HCT116 (cell line): ENCODE results near the gene SEMA5A. TPM values are rescaled to one million over a fixed set of nuclear protein-coding genes. Genes with fewer than 3 reads are reported as not detected.

Experiments used
- ATAC-seq: fragments of 200-7000 bp; cut with Tn5 transposase; 2 replicates; pipeline ENCODE4 v1.9.1; 2020; ENCODE audit warnings: mild to moderate bottlenecking, moderate library complexity
- BruUV-seq: library from RNA; stranded (reverse); fragments of 400-500 nt; replicated peaks from 2 replicates; lab custom pipeline; 2021; lab: Mats Ljungman, UMichigan
- CTCF ChIA-PET: fragments of 300-600 bp; sonication (Branson Sonifier 250); formaldehyde crosslinking; loops from one replicate; lab custom pipeline; 2021; ENCODE audit warnings: antibody characterized with exemption; lab: Charles Lee
- POLR2A ChIA-PET: fragments of 300-600, 350-600 bp; sonication (Branson Sonifier 250); formaldehyde crosslinking; loops from one replicate; lab custom pipeline; 2021; ENCODE audit warnings: antibody characterized with exemption; lab: Charles Lee
- RAD21 ChIA-PET, 2 experiments: fragments of 300-600 bp; sonication (Branson Sonifier 250); formaldehyde crosslinking; loops; one replicate each; lab custom pipeline; 2023; ENCODE audit warnings: low total read pairs in 2 of 2; ENCODE audit not compliant: uncharacterized antibody in 2 of 2, unreplicated experiment in 2 of 2, low non-redundant PET in 1 of 2; lab: Charles Lee
- DNase-seq: peaks from one replicate; pipeline ENCODE4 v3.0.0-alpha.2; 2010; ENCODE audit warnings: low read depth, low spot score
- H2AFZ ChIP-seq: fragments of 200-600 bp; shearing (Covaris generic), sonication (generic); 2 replicates; pipeline ENCODE4 v1.6.1; 2017; ENCODE audit warnings: low read depth, mixed run types, mixed read lengths, antibody characterized with exemption, low read length; ENCODE audit not compliant: poor library complexity, severe bottlenecking
- H3K27ac ChIP-seq: 2 replicates; pipeline ENCODE4 v1.5.1; 2012; ENCODE audit warnings: low read depth, low read length
- H3K27me3 ChIP-seq: fragments of 200-600 bp; sonication (generic); 2 replicates; pipeline ENCODE4 v1.6.1; 2016; ENCODE audit warnings: mixed run types, low read length, mixed read lengths; ENCODE audit not compliant: insufficient read depth
- H3K36me3 ChIP-seq, 2 experiments: fragments of 200-500 bp in 1 of 2; fragments of 200-600 bp in 1 of 2; sonication (Bioruptor generic) in 1 of 2; sonication (generic) in 1 of 2; 2 replicates each; pipeline versions ENCODE4 v1.5.1 to v1.6.1; 2014 to 2016; ENCODE audit warnings: low read length in 2 of 2, inconsistent platforms in 1 of 2, mixed read lengths in 1 of 2, mixed run types in 1 of 2; ENCODE audit not compliant: insufficient read depth in 2 of 2, control insufficient read depth in 1 of 2
- H3K4me1 ChIP-seq, 2 experiments: fragments of 200-600 bp in 1 of 2; sonication (generic) in 1 of 2; 2 replicates each; pipeline versions ENCODE4 v1.5.1 to v1.6.1; 2012 to 2017; ENCODE audit warnings: low read length in 2 of 2, inconsistent platforms in 1 of 2, mild to moderate bottlenecking in 1 of 2, mixed read lengths in 1 of 2, mixed run types in 1 of 2, moderate library complexity in 1 of 2; ENCODE audit not compliant: insufficient read depth in 2 of 2, control insufficient read depth in 1 of 2
- H3K4me2 ChIP-seq: fragments of 200-600 bp; sonication (generic); 2 replicates; pipeline ENCODE4 v1.6.1; 2017; ENCODE audit warnings: mixed run types, low read length, mixed read lengths
- H3K4me3 ChIP-seq, 2 experiments: fragments of 200-600 bp in 1 of 2; sonication (generic) in 1 of 2; replicated peaks in 1 of 2; 2 replicates each; pipeline ENCODE4 v1.5.1; 2011 to 2016; ENCODE audit warnings: low read length in 2 of 2, control low read depth in 1 of 2, low read depth in 1 of 2, mild to moderate bottlenecking in 1 of 2, mixed read lengths in 1 of 2, mixed run types in 1 of 2
- H3K79me2 ChIP-seq: fragments of 200-600 bp; sonication (generic); 2 replicates; pipeline ENCODE4 v1.6.1; 2017; ENCODE audit warnings: mild to moderate bottlenecking, mixed run types, low read length, moderate library complexity, mixed read lengths; ENCODE audit not compliant: insufficient read depth
- H3K9ac ChIP-seq: fragments of 200-600 bp; sonication (generic); 2 replicates; pipeline ENCODE4 v1.6.1; 2016; ENCODE audit warnings: low read length, mixed read lengths
- H3K9me2 ChIP-seq: fragments of 200-600 bp; sonication (generic), shearing (Covaris generic); 2 replicates; pipeline ENCODE4 v1.6.1; 2017; ENCODE audit warnings: mixed run types, mild to moderate bottlenecking, moderate library complexity; ENCODE audit not compliant: insufficient read depth
- H3K9me3 ChIP-seq, 2 experiments: fragments of 200-500 bp in 1 of 2; fragments of 200-600 bp in 1 of 2; sonication (Bioruptor generic) in 1 of 2; sonication (generic) in 1 of 2; 2 replicates each; pipeline ENCODE4 v1.6.1; 2014 to 2017; ENCODE audit warnings: low read length in 2 of 2, mixed read lengths in 2 of 2, inconsistent platforms in 1 of 2, low read depth in 1 of 2, mild to moderate bottlenecking in 1 of 2, mixed run types in 1 of 2, moderate library complexity in 1 of 2; ENCODE audit not compliant: control insufficient read depth in 1 of 2, insufficient read depth in 1 of 2
- H4K20me1 ChIP-seq: fragments of 200-600 bp; sonication (generic), shearing (Covaris generic); 2 replicates; pipeline ENCODE4 v1.6.1; 2017; ENCODE audit warnings: mixed run types, mild to moderate bottlenecking, moderate library complexity; ENCODE audit not compliant: insufficient read depth
- CBX3 ChIP-seq: IDR thresholded peaks from 2 replicates; pipeline ENCODE4 v1.6.1; 2012; ENCODE audit warnings: low read depth
- EGR1 ChIP-seq: IDR thresholded peaks from 2 replicates; pipeline ENCODE4 v1.6.1; 2012; ENCODE audit warnings: low read depth
- EZH2 ChIP-seq: fragments of 200-600 bp; sonication (generic); IDR thresholded peaks from 2 replicates; pipeline ENCODE4 v1.6.1; 2017; ENCODE audit warnings: antibody characterized with exemption, mixed run types
- POLR2A ChIP-seq: IDR thresholded peaks from 2 replicates; pipeline ENCODE4 v1.7.0; 2011; ENCODE audit warnings: borderline replicate concordance; ENCODE audit not compliant: insufficient read depth, insufficient read length; ENCODE audit errors: extremely low read depth
- SIN3A ChIP-seq: IDR thresholded peaks from 2 replicates; pipeline ENCODE4 v1.6.1; 2012; ENCODE audit warnings: low read depth
- YY1 ChIP-seq: IDR thresholded peaks from 2 replicates; pipeline ENCODE4 v1.6.1; 2011; ENCODE audit warnings: low read length, low read depth, moderate library complexity, mild to moderate bottlenecking; ENCODE audit not compliant: insufficient replicate concordance; ENCODE audit errors: extremely low read depth
- intact Hi-C: fragments of 100-400 bp; cut with micrococcal nuclease; formaldehyde crosslinking; loops from 2 replicates; pipeline ENCODE4 v1.10.0; 2022
- total RNA-seq: library from RNA; stranded (reverse); gene quantifications from one replicate; pipeline ENCODE4 v1.2.1, GENCODE V29; 2021; ENCODE audit not compliant: unreplicated experiment

SEMA5A gene
- total RNA-seq, 1 experiment from 2014 or later: 0.02 TPM

GRCh38 chr5:9386945-9387344 is 158.9 kb downstream of the SEMA5A start:
- no peak overlapping the region for H3K9ac ChIP-seq
- no peaks in the 10 kb centered on the region for H3K4me1 ChIP-seq
- TF ChIP-seq SIN3A (no peak), EZH2 (no peak), EGR1 (no peak), POLR2A (no peak)
- no peak for ATAC-seq
- CTCF ChIA-PET: no interaction called here
- H2AFZ ChIP-seq: no peak overlapping the region
- intact Hi-C loops: no loop called here
- no peak overlapping the region for H3K27ac ChIP-seq
- no peaks in the 10 kb centered on the region for H3K27me3 ChIP-seq
- no peaks in the 10 kb centered on the region for H3K9me2 ChIP-seq
- H3K4me3 ChIP-seq: no peak overlapping the region
- no peak overlapping the region for H3K4me2 ChIP-seq
- H3K79me2 ChIP-seq: no peaks in the 10 kb centered on the region
- RAD21 ChIA-PET: no interaction called here
- DNase-seq: no peak
- POLR2A ChIA-PET: no interaction called here
- BruUV-seq: no TSS peak
- H3K9me3 ChIP-seq: peaks cover 6 to 9% of the 10 kb centered on the region in 2 experiments; a peak in 2 of 4 replicates
- H3K36me3 ChIP-seq: no peaks in the 10 kb centered on the region
- H4K20me1 ChIP-seq: no peaks in the 10 kb centered on the region

GRCh38 chr5:9382522-9382921 is 163.4 kb downstream of the SEMA5A start:
- Histone ChIP-seq H3K9me2 (no peaks in the 10 kb centered on the region), H3K36me3 (no peaks in the 10 kb centered on the region), H2AFZ (no peak overlapping the region), H3K4me3 (no peak overlapping the region), H3K9me3 (peaks cover 3 to 22% of the 10 kb centered on the region in 2 experiments; a peak in 2 of 4 replicates), H3K4me1 (no peaks in the 10 kb centered on the region), H3K4me2 (no peak overlapping the region), H4K20me1 (no peaks in the 10 kb centered on the region), H3K27ac (no peak overlapping the region), H3K79me2 (no peaks in the 10 kb centered on the region), H3K27me3 (no peaks in the 10 kb centered on the region), H3K9ac (no peak overlapping the region)
- RAD21 ChIA-PET: no interaction called here
- DNase-seq: no peak
- TF ChIP-seq CBX3 (no peak), YY1 (no peak)
- CTCF ChIA-PET: no interaction called here
- ATAC-seq: no peak
- no TSS peak for BruUV-seq
- intact Hi-C loops: no loop called here
- POLR2A ChIA-PET: no interaction called here
